Right atrium auricular region (tissue), 2 donors: ENCODE measurements around the gene MTCH1. TPM values are rescaled to one million over a fixed set of nuclear protein-coding genes. Genes with fewer than 3 reads are reported as not detected.
A peak's percentile ranks its signal among the peaks of the same experiment; 100 is the strongest.

Experiments used
- DNase-seq: peaks from one replicate; pipeline ENCODE4 v3.0.0-alpha.2; 2019; ENCODE audit warnings: low spot score
- H3K27ac ChIP-seq, 2 donors: fragments of 200-600 bp; sonication (generic); 1 replicate in 1 of 2; 2 replicates in 1 of 2; pipeline ENCODE4 v1.5.1; 2016 to 2019
- H3K27me3 ChIP-seq, 2 donors: fragments of 200-600 bp; sonication (generic); one replicate each; pipeline versions ENCODE4 v1.5.1 to v1.6.0; 2017 to 2019
- H3K36me3 ChIP-seq: fragments of 200-600 bp; sonication (generic); one replicate; pipeline ENCODE4 v1.5.1; 2016
- H3K4me1 ChIP-seq, 2 donors: fragments of 200-600 bp; sonication (generic); one replicate each; pipeline versions ENCODE4 v1.5.1 to v1.6.0; 2017 to 2019
- H3K4me3 ChIP-seq, 2 donors: fragments of 200-600 bp; sonication (generic); 1 replicate in 1 of 2; 2 replicates in 1 of 2; pipeline ENCODE4 v1.5.1; 2017 to 2019; ENCODE audit warnings: mild to moderate bottlenecking in 1 of 2, moderate library complexity in 1 of 2
- H3K9me3 ChIP-seq, 2 donors: fragments of 200-600 bp; sonication (generic); one replicate each; pipeline ENCODE4 v1.5.1; 2019
- CTCF ChIP-seq, 2 donors: fragments of 200-600 bp; sonication (generic); IDR thresholded peaks; one replicate each; pipeline ENCODE4 v1.5.1; 2019; ENCODE audit warnings: antibody characterized with exemption in 2 of 2
- total RNA-seq, 2 donors: library from RNA; depleted of rRNA; stranded (reverse); fragments of >200 nt; gene quantifications; one replicate each; pipeline ENCODE4 v1.1.0, GENCODE V29; 2016

MTCH1 gene
- total RNA-seq, 2 donors from 2014 or later, result 155 to 259 TPM

DNA sequence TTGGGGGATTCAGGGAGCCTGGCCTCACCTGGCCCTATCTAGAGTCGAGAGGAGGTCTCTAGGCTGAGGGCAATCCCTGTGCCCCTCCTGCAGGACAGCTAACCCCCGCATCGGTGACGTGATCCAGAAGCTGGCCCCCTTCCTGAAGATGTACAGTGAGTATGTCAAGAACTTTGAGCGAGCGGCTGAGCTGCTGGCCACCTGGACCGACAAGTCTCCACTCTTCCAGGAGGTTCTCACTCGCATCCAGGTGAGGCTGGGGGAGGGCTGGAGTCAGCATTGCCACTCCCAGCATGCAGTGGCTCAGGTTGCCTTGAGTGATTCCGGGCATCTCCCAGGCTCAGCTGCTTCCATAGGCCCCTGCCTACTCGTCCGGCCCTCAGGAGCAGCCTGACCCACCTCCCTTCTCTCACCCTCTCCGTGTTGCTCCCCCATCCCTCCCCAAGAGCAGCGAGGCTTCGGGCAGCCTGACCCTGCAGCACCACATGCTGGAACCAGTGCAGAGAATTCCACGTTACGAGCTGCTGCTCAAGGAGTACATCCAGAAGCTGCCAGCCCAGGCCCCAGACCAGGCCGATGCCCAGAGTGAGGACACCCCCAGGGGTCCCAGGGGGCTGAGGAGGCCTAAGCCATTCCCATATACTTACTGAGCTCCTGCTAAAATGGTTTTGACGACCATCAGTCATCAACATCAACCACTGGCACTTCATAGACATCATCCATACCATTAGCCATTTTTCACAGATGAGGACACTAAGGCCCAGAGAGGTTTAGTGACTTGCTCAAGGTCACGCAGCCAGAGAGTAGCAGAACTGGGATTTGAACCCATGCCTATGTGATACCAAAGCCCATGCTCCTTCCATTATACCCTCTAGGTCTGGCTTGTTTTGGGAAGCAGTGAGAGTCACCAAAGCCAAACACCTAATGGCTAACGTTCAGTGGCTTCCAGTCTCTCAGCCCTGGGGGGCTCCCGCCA lies 27.8 kb upstream of the MTCH1 start:
- DNase-seq, result no peak
- no peaks in the 10 kb centered on the region for H3K36me3 ChIP-seq
- H3K4me1 ChIP-seq, result peaks cover 0 to 12% of the 10 kb centered on the region in 2 donors
- no peak for TF ChIP-seq CTCF (IDR thresholded peaks at IDR 0.05)
- H3K9me3 ChIP-seq, result no peaks in the 10 kb centered on the region
- no peak overlapping the region for H3K27ac ChIP-seq
- no peaks in the 10 kb centered on the region for H3K27me3 ChIP-seq
- H3K4me3 ChIP-seq, result no peak overlapping the region

DNA sequence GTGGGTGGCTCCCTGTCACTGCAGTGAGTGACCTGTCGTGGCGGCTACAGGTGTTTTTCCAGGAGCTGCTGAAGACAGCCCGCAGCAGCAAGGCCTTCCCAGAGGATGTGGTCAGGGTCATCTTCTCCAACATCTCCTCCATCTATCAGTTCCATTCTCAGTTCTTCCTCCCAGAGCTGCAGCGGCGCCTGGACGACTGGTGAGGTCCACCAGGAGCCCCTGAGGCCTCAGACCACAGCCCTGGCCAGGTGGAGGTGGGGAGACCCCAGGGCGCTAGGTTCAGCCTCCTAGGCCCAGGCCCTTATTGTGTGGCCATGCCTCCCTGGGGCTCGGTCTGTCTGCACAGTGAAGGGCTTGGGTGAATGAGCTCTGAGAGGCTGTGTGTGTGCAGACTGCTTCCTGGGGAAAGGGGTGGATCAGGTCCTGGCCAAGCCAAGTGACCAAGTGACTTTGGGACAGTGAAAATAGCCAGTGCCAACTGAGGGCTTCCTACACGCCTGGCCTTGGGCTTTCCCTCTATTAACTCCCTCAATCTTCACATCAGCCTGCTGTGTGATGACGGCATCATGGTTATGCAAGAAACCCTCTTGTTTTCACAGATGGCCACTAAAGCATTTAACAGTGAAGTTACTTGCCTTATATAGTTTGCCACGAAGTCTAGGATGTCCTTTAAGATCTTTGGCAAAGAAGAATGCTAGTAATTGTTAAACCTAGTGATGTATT lies 25.8 kb upstream of the MTCH1 start:
- no peak for DNase-seq
- Histone ChIP-seq H3K4me3 (no peak overlapping the region), H3K27ac (no peak overlapping the region), H3K4me1 (no peaks in the 10 kb centered on the region), H3K27me3 (no peaks in the 10 kb centered on the region), H3K9me3 (no peaks in the 10 kb centered on the region), H3K36me3 (no peaks in the 10 kb centered on the region)
- no peak for TF ChIP-seq CTCF (IDR thresholded peaks at IDR 0.05)

- Histone ChIP-seq H3K9me3 (no peaks in the 10 kb centered on the region), H3K4me3 (no peak overlapping the region), H3K4me1 (no peaks in the 10 kb centered on the region), H3K27ac (no peak overlapping the region), H3K36me3 (no peaks in the 10 kb centered on the region), H3K27me3 (no peaks in the 10 kb centered on the region)
- no peak for TF ChIP-seq CTCF (IDR thresholded peaks at IDR 0.05)
- DNase-seq, result no peak
Observed at GRCh38 chr6:37010402-37010892, 24.5 kb upstream of the MTCH1 start.

DNA sequence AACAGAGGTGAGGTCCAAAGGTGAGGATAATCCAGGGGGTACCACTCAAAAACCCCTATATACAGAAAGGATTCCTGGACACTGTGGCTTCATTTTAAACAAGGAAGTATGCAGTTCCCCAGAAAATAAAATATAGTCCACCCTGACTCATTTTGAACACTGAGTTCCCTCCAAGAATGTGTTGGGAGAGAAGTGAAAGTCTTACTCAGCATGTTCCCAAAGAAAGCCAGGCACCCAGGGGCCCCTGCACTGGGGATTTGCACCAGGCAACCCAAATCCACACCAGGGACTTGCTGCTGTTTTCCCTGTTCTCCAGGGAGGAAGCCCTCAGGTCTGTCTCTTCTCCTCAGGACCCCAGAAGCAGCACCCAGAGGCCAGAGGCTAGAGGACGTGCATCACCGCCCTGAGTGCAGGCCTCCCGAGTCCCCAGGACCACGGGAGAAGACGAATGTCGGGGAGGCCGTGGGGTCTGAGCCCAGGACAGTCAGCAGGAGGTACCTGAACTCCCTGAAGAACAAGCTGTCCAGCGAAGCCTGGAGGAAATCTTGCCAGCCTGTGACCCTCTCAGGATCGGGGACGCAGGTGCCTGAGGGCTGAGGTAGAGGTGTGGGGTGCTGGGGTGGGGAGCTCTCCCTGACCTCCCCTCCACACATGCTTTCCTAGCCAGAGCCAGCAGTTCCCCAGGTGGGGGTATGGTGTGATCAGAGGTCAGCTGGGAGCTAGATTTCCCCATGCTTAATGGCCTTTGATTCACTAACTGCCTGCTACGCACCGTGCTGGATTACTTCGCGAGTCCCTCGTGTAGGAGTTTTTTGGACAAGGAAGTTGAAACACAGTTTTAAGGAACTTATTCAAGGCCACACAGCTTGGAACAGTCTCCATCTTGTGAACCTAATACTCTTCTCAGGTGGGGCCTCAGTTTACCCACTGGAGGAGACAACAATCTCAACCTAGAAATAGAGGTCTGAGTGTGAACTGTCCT lies 22.8 kb upstream of the MTCH1 start:
- H3K9me3 ChIP-seq, result no peaks in the 10 kb centered on the region
- H3K4me1 ChIP-seq, result no peaks in the 10 kb centered on the region
- no peaks in the 10 kb centered on the region for H3K27me3 ChIP-seq
- H3K27ac ChIP-seq, result no peak overlapping the region
- no peak for TF ChIP-seq CTCF (IDR thresholded peaks at IDR 0.05)
- no peak overlapping the region for H3K4me3 ChIP-seq
- DNase-seq, result no peak
- no peaks in the 10 kb centered on the region for H3K36me3 ChIP-seq

GRCh38 chr6:37007340-37008043 lies 21.5 kb upstream of the MTCH1 start:
- H3K4me1 ChIP-seq, result no peaks in the 10 kb centered on the region
- peak overlapping the region in 1 of 2 donors; percentile 37 for H3K4me3 ChIP-seq
- H3K36me3 ChIP-seq, result no peaks in the 10 kb centered on the region
- H3K9me3 ChIP-seq, result no peaks in the 10 kb centered on the region
- H3K27ac ChIP-seq, result no peak overlapping the region
- no peak for TF ChIP-seq CTCF (IDR thresholded peaks at IDR 0.05)
- DNase-seq, result no peak
- H3K27me3 ChIP-seq, result no peaks in the 10 kb centered on the region
